GM23248 (cell line): Measurements from ENCODE around the gene COX17. TPM values are rescaled to one million over a fixed set of nuclear protein-coding genes. Genes with fewer than 3 reads are reported as not detected.

ENCODE experiments used
- DNase-seq: peaks from one replicate; pipeline ENCODE4 v3.0.0-alpha.2; 2015
- H2AFZ ChIP-seq: fragments of 200-600 bp; sonication (generic); 2 replicates; pipeline ENCODE4 v1.6.1; 2016; ENCODE audit warnings: antibody characterized with exemption
- H3F3A ChIP-seq: fragments of 200-600 bp; sonication (generic); 2 replicates; pipeline ENCODE4 v1.6.1; 2016; ENCODE audit warnings: mild to moderate bottlenecking, antibody characterized with exemption, mixed run types; ENCODE audit not compliant: insufficient read depth
- H3K27ac ChIP-seq: fragments of 200-600 bp; sonication (generic); 2 replicates; pipeline ENCODE4 v1.5.1; 2016; ENCODE audit warnings: mild to moderate bottlenecking
- H3K27me3 ChIP-seq: fragments of 200-600 bp; sonication (generic); replicated peaks from 2 replicates; pipeline ENCODE4 v1.6.1; 2016; ENCODE audit warnings: mild to moderate bottlenecking; ENCODE audit not compliant: insufficient read depth
- H3K36me3 ChIP-seq: fragments of 200-600 bp; sonication (generic); 2 replicates; pipeline ENCODE4 v1.6.1; 2016; ENCODE audit warnings: low read depth, mild to moderate bottlenecking
- H3K4me1 ChIP-seq: fragments of 200-600 bp; sonication (generic); 2 replicates; pipeline ENCODE4 v1.6.1; 2016; ENCODE audit warnings: mild to moderate bottlenecking; ENCODE audit not compliant: insufficient read depth
- H3K4me2 ChIP-seq: fragments of 200-600 bp; sonication (generic); one replicate; pipeline ENCODE4 v1.6.1; 2016; ENCODE audit warnings: mild to moderate bottlenecking; ENCODE audit not compliant: unreplicated experiment
- H3K4me3 ChIP-seq: fragments of 200-600 bp; sonication (generic); 2 replicates; pipeline ENCODE4 v1.5.1; 2016; ENCODE audit warnings: mild to moderate bottlenecking
- H3K79me2 ChIP-seq: fragments of 200-600 bp; sonication (generic); 2 replicates; pipeline ENCODE4 v1.6.1; 2016; ENCODE audit warnings: mild to moderate bottlenecking; ENCODE audit not compliant: insufficient read depth
- H3K9ac ChIP-seq: fragments of 200-600 bp; sonication (generic); 2 replicates; pipeline ENCODE4 v1.6.1; 2016; ENCODE audit warnings: mild to moderate bottlenecking
- H3K9me2 ChIP-seq: fragments of 200-600 bp; sonication (generic); 2 replicates; pipeline ENCODE4 v1.6.1; 2016; ENCODE audit warnings: mixed run types, mild to moderate bottlenecking, moderate library complexity; ENCODE audit not compliant: insufficient read depth
- H3K9me3 ChIP-seq: fragments of 200-600 bp; sonication (generic); one replicate; pipeline ENCODE4 v1.6.1; 2017; ENCODE audit warnings: low read depth
- H4K20me1 ChIP-seq: fragments of 200-600 bp; sonication (generic); 2 replicates; pipeline ENCODE4 v1.6.0; 2016; ENCODE audit not compliant: insufficient read depth
- EZH2 ChIP-seq: fragments of 200-600 bp; sonication (generic); IDR thresholded peaks from 2 replicates; pipeline ENCODE4 v1.6.1; 2018; ENCODE audit warnings: antibody characterized with exemption, mild to moderate bottlenecking; ENCODE audit not compliant: insufficient read depth, poor library complexity, severe bottlenecking
- EZH2phosphoT487 ChIP-seq: fragments of 200-600 bp; sonication (generic); IDR thresholded peaks from 2 replicates; pipeline ENCODE4 v1.6.1; 2018; ENCODE audit warnings: antibody characterized with exemption, moderate library complexity, mild to moderate bottlenecking, low read depth; ENCODE audit not compliant: insufficient read depth
- WGBS, 2 experiments: methylation state at CpG; one replicate each; pipeline ENCODE4 v1.1.6; 2015 to 2017; ENCODE audit warnings: low lambda C conversion rate in 2 of 2, low coverage in 1 of 2; ENCODE audit errors: missing lambda C conversion rate in 2 of 2; 5-methylcytosine and 5-hydroxymethylcytosine counted together
- in situ Hi-C: fragments of 300-500 bp; cut with MboI; formaldehyde crosslinking; loops from 2 replicates; pipeline ENCODE4 v1.15.0; 2020
- polyA plus RNA-seq: library from polyadenylated mRNA; unstranded; fragments of >200 nt; fragmentation: Nextera tagmentation; extraction: Ambion mirVana; gene quantifications from 2 replicates; pipeline ENCODE4 v1.2.1, GENCODE V29; 2016
- total RNA-seq: library from RNA; depleted of rRNA; stranded (reverse); fragments of >200 nt; shearing (Covaris generic); gene quantifications from 2 replicates; pipeline ENCODE4 v1.2.3, GENCODE V29; 2014

COX17 gene
- total and polyA plus RNA-seq, 2 experiments from 2014 or later, result 7.0 to 53.3 TPM

- no peak for DNase-seq
- 83 to 84% methylated on average over 7 of the region's 7 CpGs for WGBS, 2 experiments
- Histone ChIP-seq H3K4me3 (no peak overlapping the region), H3K27ac (no peak overlapping the region), H3K9me3 (no peaks in the 10 kb centered on the region), H3K9ac (no peak overlapping the region), H2AFZ (no peak overlapping the region), H3K4me2 (no peak overlapping the region), H4K20me1 (no peaks in the 10 kb centered on the region), H3K9me2 (no peaks in the 10 kb centered on the region), H3K79me2 (no peaks in the 10 kb centered on the region), H3K36me3 (no peaks in the 10 kb centered on the region), H3F3A (no peaks in the 10 kb centered on the region), H3K27me3 (no peaks in the 10 kb centered on the region), H3K4me1 (no peaks in the 10 kb centered on the region)
- in situ Hi-C loops, result no loop called here
- TF ChIP-seq EZH2 (no peak), EZH2phosphoT487 (no peak)
Measured at GRCh38 chr3:119652306-119653033, 24.7 kb downstream of the COX17 start.

GRCh38 chr3:119649761-119650160 is 27.4 kb downstream of the COX17 start:
- H3K27ac ChIP-seq, result no peak overlapping the region
- H4K20me1 ChIP-seq, result no peaks in the 10 kb centered on the region
- in situ Hi-C loops, result no loop called here
- H3K36me3 ChIP-seq, result no peaks in the 10 kb centered on the region
- H3K9me2 ChIP-seq, result no peaks in the 10 kb centered on the region
- H2AFZ ChIP-seq, result no peak overlapping the region
- no peak overlapping the region for H3K4me3 ChIP-seq
- H3K4me1 ChIP-seq, result no peaks in the 10 kb centered on the region
- H3F3A ChIP-seq, result no peaks in the 10 kb centered on the region
- 21 to 23% methylated on average over 3 of the region's 3 CpGs for WGBS, 2 experiments
- H3K27me3 ChIP-seq, result no peaks in the 10 kb centered on the region
- H3K9ac ChIP-seq, result no peak overlapping the region
- no peak for DNase-seq
- H3K79me2 ChIP-seq, result no peaks in the 10 kb centered on the region
- TF ChIP-seq EZH2 (no peak), EZH2phosphoT487 (no peak)
- H3K9me3 ChIP-seq, result no peaks in the 10 kb centered on the region
- H3K4me2 ChIP-seq, result no peak overlapping the region

- 74 to 79% methylated on average over 12 of the region's 12 CpGs for WGBS, 2 experiments
- no peak overlapping the region for H3K4me2 ChIP-seq
Measured at GRCh38 chr3:119647843-119648575, 29.2 kb downstream of the COX17 start.

GRCh38 chr3:119647171-119647570 is 30.0 kb downstream of the COX17 start:
- DNase-seq, result no peak
- TF ChIP-seq EZH2 (no peak), EZH2phosphoT487 (no peak)
- Histone ChIP-seq H3K4me2 (no peak overlapping the region), H3K36me3 (no peaks in the 10 kb centered on the region), H3K4me3 (no peak overlapping the region), H3F3A (peaks cover 10% of the 10 kb centered on the region), H3K27ac (no peak overlapping the region), H3K27me3 (no peaks in the 10 kb centered on the region), H3K9ac (no peak overlapping the region), H4K20me1 (no peaks in the 10 kb centered on the region), H3K9me3 (no peaks in the 10 kb centered on the region), H3K9me2 (no peaks in the 10 kb centered on the region), H2AFZ (no peak overlapping the region), H3K79me2 (no peaks in the 10 kb centered on the region), H3K4me1 (peaks cover 20% of the 10 kb centered on the region)
- in situ Hi-C loops, result no loop called here
- WGBS, 2 experiments, result 96 to 100% methylated on average over 2 of the region's 2 CpGs

More at GRCh38 chr3:119647843-119648575, 29.2 kb downstream of the COX17 start:
- TF ChIP-seq EZH2phosphoT487, result no peak
- TF ChIP-seq EZH2, result no peak
- Histone ChIP-seq H3K9me2 (no peaks in the 10 kb centered on the region), H3K27me3 (no peaks in the 10 kb centered on the region), H3K36me3 (no peaks in the 10 kb centered on the region), H3K4me3 (no peak overlapping the region), H2AFZ (no peak overlapping the region), H3F3A (peaks cover 5% of the 10 kb centered on the region), H3K9me3 (no peaks in the 10 kb centered on the region), H4K20me1 (no peaks in the 10 kb centered on the region), H3K4me1 (peaks cover 12% of the 10 kb centered on the region), H3K9ac (no peak overlapping the region), H3K27ac (no peak overlapping the region), H3K79me2 (no peaks in the 10 kb centered on the region)
- in situ Hi-C loops, result no loop called here
- DNase-seq, result peak; percentile 56
